Measurements from ENCODE around the gene FIGNL2.

- TF ChIP-seq CTCF (IDR thresholded peaks at IDR 0.05) (no peak), EZH2phosphoT487 (IDR thresholded peaks at IDR 0.05) (no peak), EZH2 (IDR thresholded peaks at IDR 0.05) (no peak)
These were observed 11.7 kb downstream of the FIGNL2 start for GRCh38 chr12:51836827-51837173.
